Measurements from ENCODE around the gene SLC39A5.
"Not testable (repeated sequence)": the region's sequence is repeated elsewhere in the genome, so short reads cannot be mapped to it uniquely, and the experiment has no call there.

SLC39A5 gene

DNA sequence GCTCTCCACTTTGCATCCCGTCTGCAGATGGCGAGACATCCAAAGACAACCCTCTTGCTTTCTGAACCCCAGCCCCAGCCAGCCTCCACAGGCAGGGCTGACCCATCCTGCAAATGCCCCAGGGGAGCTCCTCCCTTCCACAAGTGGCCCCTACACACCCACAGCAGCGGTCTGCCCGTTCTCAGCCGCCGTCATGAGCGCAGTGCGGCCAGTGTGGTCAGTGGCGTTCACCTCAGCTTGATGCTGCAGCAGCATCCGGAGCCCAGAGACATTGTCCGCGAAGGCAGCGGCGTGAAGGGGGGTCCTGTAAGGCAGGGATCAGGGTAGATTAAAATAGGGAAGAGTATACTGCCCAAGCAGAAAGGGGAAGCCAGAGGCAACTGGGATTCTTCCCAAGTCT is 14.6 kb downstream of the SLC39A5 start:
- no peak for DNase-seq (ENCODE audit: low spot score)

DNA sequence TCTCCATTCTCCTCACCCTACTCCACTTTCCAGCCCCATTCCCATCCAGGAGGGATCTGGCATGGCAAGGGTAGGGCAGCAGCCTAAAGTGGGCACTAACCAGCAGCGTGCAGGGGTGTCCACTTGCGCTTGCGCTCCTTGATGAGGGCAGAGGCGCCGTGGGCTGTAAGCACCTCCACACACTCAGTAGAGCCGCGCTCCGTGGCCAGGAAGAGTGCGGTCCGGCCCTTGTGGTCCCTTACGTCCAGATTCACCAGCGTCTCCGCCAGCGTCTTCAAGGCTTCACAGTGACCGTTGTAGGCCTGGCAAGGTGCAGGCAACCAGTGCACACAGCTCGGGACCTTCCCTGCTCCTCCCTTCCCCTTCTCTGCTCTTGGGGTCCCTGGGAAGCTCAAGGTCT is 18.1 kb downstream of the SLC39A5 start:
- no peak for DNase-seq (ENCODE audit: low spot score)

GRCh38 chr12:56248711-56249110 is 18.9 kb downstream of the SLC39A5 start:
- DNase-seq (ENCODE audit: low spot score): no peak

DNA sequence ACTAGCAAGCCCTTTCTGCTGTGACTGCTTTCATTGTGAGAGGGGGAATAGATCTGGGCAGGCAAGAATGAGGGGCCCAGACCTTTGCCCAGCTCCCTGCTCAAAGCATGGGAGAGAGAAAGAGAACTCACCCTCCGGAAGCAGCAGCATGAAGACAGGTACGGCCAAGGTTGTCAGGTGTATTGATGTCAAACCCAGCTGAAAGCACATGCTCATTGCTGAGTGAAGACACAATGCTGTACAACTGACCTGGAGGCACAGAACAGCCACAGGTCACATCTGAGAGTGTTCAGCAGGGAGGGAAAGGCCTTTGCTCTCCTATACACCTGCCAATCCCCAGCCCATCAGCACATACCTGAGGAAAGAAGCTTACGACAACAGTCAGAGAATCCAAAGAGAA is 22.8 kb downstream of the SLC39A5 start:
- DNase-seq (ENCODE audit: low spot score): no peak

- no peak for DNase-seq (ENCODE audit: low spot score)
These were observed 23.2 kb downstream of the SLC39A5 start for GRCh38 chr12:56253091-56253490.

DNA sequence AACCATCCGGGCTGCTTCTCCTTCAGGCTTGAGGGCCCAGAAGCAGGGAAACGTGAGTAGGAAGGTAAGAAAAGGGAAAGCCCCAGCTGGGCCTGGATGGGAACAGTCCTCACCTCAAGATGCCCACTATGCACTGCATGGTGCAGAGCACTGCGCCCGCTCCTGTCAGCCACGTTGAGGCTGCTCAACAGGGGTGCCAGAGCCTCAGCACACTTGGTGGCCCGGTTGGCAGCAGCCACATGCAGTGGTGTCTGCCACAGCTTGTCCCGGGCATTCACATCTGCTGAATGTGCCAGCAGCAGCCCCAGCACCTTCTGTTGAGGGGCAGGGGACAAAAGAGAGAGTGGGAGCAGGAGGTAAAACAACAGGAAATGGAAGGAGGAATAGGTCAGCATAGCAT is 25.8 kb downstream of the SLC39A5 start:
- no peak for DNase-seq (ENCODE audit: low spot score)

DNA sequence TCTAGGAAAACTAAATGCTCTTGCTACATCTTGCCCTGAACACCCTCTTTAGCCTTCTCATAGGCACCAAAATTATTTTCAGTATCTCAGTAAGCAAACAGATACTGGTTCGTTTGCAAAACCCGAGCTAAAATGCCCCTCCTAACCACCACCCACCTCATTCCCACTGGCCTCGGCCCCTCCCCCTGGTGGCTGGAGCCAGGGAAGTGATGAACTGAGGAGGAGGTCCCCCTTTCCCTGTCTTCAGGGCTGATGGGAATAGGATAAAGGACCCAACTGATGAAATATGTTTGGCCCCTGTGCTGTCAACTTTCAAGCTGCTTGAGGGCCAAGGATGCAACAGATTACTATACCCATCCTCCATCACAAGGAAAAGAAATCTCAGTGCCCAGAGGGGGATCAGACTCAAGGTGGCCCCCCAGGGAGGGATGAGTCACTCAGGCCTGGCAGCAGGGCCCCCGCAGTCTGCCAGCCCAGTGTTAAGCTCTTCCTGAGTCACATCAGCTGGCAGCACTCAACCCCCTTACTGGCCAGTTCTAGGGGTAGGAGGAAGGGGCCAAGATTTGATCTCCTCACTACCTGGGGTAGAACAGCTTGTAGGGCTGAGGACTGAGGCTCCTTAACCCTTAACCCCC is 26.6 kb downstream of the SLC39A5 start:
- DNase-seq (ENCODE audit: low spot score): no peak

GRCh38 chr12:56257071-56257470 is 27.2 kb downstream of the SLC39A5 start:
- no peak for DNase-seq (ENCODE audit: low spot score)

GRCh38 chr12:56257491-56258067 is 27.7 kb downstream of the SLC39A5 start:
- DNase-seq (ENCODE audit: low spot score): peak; percentile 34

GRCh38 chr12:56258068-56258819 is 28.4 kb downstream of the SLC39A5 start, which contains the start of gene ANKRD52:
ANKRD52 (minus strand) TSS chr12:56258384; CDS start chr12:56258269, 115 bp downstream.
- DNase-seq (ENCODE audit: low spot score): peak; percentile 62

DNA sequence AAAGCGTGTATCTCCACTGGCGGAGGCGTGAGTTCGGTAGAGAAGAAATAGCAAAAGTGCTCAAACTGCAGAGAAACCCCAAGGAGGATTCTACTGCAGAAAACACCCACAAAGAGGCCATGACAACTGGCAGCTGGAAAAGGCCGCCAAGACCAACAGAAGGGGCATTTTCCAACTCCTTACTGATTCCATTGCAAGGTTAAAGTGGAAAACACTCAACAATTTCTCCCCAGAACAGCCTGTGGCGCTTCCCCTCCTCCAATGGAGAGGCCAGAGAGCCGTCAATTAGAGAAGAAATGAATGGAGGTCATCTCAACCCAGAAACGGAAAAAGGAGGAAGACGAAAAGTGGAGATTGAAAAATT is 29.0 kb downstream of the SLC39A5 start:
- no peak for DNase-seq (ENCODE audit: low spot score)

DNA sequence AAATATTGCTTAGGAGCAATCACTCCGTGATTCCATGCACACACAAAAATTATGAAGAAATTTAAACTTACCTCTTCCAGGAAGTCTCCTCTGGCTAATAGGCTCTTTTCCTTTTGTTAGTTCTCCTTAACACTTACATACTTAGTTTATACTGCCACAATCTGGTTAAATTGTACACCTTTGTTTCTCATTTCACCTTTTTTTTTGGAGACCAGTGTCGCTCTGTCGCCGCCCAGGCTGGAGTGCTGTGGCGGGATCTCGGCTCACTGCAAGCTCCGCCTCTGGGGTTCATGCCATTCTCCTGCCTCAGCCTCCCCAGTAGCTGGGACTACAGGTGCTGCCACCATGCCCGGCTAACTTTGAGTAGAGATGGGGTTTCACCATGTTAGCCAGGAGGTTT is 30.5 kb downstream of the SLC39A5 start:
- DNase-seq (ENCODE audit: low spot score): no peak

DNA sequence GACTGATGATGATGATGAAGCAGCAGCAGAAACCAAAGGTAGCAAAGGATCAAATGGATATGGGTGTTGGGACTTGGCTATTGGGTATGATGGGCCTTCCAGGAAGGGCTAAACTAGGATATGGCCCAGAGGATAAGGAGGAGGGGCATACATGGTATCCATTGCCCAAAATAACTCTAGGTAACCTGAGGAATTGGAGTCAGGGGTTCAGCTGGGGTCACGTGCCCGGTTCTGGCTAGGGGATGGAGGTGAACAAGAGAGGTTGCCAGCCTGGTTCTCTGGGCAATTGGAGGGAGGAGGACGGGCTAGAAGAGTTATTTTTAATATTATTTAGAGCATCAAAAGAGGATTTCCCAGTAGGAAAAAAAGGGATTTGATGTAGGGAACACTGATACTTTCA is 31.1 kb downstream of the SLC39A5 start:
- no peak for DNase-seq (ENCODE audit: low spot score)

DNA sequence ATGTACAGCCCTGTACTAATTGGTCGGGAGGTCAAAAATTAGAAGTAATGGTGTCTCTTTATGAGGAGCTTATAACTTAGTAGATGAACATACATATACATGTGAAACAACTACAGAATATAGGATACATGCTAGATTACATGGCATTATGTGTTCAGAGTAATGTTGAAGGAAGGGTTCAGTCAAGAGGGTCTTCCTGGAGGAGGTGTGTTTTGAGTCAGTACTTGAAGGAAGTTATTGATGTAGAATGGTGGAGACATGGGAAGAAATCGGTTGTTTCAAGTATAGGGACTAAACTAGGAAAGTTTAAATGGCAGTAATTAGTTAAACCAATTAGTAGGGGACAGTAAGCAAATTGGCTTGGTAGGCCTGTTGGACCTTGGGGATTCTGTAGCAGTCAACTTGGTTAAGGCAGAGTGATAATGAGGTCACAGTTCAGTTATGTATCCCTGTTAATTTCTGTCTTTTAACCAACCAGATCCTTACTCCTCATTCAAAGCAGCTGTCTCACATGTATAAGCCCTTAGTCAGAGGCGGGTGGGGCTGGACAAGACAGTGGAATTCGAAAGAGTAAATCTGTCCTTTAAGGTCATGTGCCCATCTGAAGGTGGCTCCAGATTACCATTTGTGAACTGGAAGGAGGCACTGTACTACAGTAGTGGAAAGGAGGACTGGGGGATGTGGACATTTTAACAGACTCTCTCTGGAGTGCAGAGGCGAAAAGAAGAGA is 31.8 kb downstream of the SLC39A5 start:
- DNase-seq (ENCODE audit: low spot score): no peak

GRCh38 chr12:56262955-56263354 is 33.1 kb downstream of the SLC39A5 start:
- DNase-seq (ENCODE audit: low spot score): not testable (repeated sequence)

GRCh38 chr12:56266068-56266692 is 36.3 kb downstream of the SLC39A5 start:
- not testable (repeated sequence) for DNase-seq (ENCODE audit: low spot score)

- peak; percentile 93 for DNase-seq (ENCODE audit: low spot score)
These were observed 37.0 kb downstream of the SLC39A5 start, which contains the start of gene COQ10A for GRCh38 chr12:56266693-56267442. COQ10A (plus strand) TSS chr12:56266942; CDS start chr12:56267119, 177 bp downstream.

DNA sequence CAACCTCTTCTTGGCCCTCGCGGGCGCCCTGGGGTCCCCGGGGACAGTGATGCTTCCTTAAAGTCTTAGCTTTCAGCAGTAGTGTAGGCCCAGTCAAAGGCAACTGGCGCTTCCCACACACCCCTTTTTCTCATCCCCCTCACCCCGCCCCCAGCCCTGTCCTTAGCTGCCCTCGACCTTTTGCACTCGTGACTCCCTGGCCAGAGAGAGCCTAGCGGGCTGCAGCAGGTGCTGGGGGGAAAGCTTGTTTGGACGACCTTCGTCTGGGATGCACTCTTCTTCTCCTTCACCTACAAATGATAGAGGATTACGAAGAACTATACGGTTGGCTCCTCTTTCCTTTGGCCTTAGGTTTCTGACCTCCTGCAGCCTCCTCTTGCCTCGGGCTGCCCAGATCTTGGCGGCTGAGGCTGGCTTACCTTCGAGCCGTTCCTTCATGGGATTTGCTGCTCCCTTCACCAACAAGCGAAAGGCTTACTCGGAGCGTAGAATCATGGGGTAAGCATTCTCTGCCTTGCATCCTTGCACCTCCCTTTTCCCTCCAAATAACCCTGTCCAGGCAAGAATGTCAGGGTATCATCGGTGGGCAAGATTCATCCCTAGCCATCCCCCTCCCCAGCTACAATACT is 37.7 kb downstream of the SLC39A5 start:
- peak; percentile 29 for DNase-seq (ENCODE audit: low spot score)

GRCh38 chr12:56271031-56271430 is 41.2 kb downstream of the SLC39A5 start:
- no peak for DNase-seq (ENCODE audit: low spot score)

DNA sequence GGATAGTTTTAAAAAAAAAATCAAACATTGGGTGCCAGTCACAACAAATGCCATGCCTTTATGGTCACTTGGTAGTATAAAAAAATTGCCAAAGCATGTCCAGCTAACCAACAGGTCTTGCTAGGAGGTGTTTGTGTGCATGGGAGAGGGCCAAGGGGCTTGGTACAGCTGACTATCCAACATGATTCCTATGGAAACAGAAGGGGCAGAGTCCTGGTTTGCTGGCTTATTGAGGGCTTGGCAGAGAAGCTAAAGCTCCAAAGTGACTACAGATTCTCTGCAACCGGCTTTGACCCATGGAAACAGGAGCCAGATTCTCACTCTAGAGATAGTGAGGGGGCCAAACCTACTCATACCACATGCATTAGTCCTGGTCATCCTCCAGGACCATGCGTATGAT is 42.6 kb downstream of the SLC39A5 start:
- DNase-seq (ENCODE audit: low spot score): not testable (repeated sequence)

All from SK-N-DZ (cell line).